ENCODE measurements around the gene DPEP3. TPM values are rescaled to one million over a fixed set of nuclear protein-coding genes. Genes with fewer than 3 reads are reported as not detected.

Gene DPEP3
- total RNA-seq, 1 donor from 2014 or later = not detected

GRCh38 chr16:67935101-67935401, 45.2 kb downstream of the DPEP3 start:
- H3K4me3 Mint-ChIP-seq = peak overlapping the region; percentile 100
- no peak for TF ChIP-seq CTCF (IDR thresholded peaks at IDR 0.05; ENCODE audit: unreplicated experiment)
- no peaks in the 10 kb centered on the region for H3K27me3 Mint-ChIP-seq (ENCODE audit: low read depth)
- no peaks in the 10 kb centered on the region for H3K9me3 Mint-ChIP-seq
- H3K36me3 Mint-ChIP-seq = no peaks in the 10 kb centered on the region
- DNase-seq (ENCODE audit: low spot score in 2 of 2, unreplicated experiment in 2 of 2) = no peak
- H3K4me1 Mint-ChIP-seq = peaks cover 20% of the 10 kb centered on the region
- H3K27ac Mint-ChIP-seq = peak overlapping the region; percentile 44

- peaks cover 20% of the 10 kb centered on the region for H3K4me1 Mint-ChIP-seq
- H3K27me3 Mint-ChIP-seq (ENCODE audit: low read depth) = no peaks in the 10 kb centered on the region
- no peak for DNase-seq (ENCODE audit: low spot score in 2 of 2, unreplicated experiment in 2 of 2)
These were observed 45.8 kb downstream of the DPEP3 start for GRCh38 chr16:67934306-67935100.

GRCh38 chr16:67933805-67934204, 46.5 kb downstream of the DPEP3 start:
- Mint-ChIP-seq H3K27me3 (ENCODE audit: low read depth) (no peaks in the 10 kb centered on the region), H3K4me3 (no peak overlapping the region), H3K4me1 (peaks cover 20% of the 10 kb centered on the region), H3K27ac (no peak overlapping the region), H3K9me3 (no peaks in the 10 kb centered on the region), H3K36me3 (no peaks in the 10 kb centered on the region)
- DNase-seq (ENCODE audit: low spot score in 2 of 2, unreplicated experiment in 2 of 2) = no peak
- no peak for TF ChIP-seq CTCF (IDR thresholded peaks at IDR 0.05; ENCODE audit: unreplicated experiment)

More at GRCh38 chr16:67934306-67935100, 45.8 kb downstream of the DPEP3 start:
- no peak for TF ChIP-seq CTCF (IDR thresholded peaks at IDR 0.05; ENCODE audit: unreplicated experiment)
- H3K9me3 Mint-ChIP-seq = no peaks in the 10 kb centered on the region
- no peaks in the 10 kb centered on the region for H3K36me3 Mint-ChIP-seq
- H3K27ac Mint-ChIP-seq = peak overlapping the region; percentile 44
- H3K4me3 Mint-ChIP-seq = peak overlapping the region; percentile 100

- no peaks in the 10 kb centered on the region for H3K9me3 Mint-ChIP-seq
- H3K27me3 Mint-ChIP-seq (ENCODE audit: low read depth) = no peaks in the 10 kb centered on the region
- H3K4me3 Mint-ChIP-seq = no peak overlapping the region
- TF ChIP-seq CTCF (IDR thresholded peaks at IDR 0.05; ENCODE audit: unreplicated experiment) = no peak
- H3K4me1 Mint-ChIP-seq = peaks cover 19% of the 10 kb centered on the region
- DNase-seq (ENCODE audit: low spot score in 2 of 2, unreplicated experiment in 2 of 2) = no peak
- H3K27ac Mint-ChIP-seq = no peak overlapping the region
- peaks cover 2% of the 10 kb centered on the region for H3K36me3 Mint-ChIP-seq
These were observed 47.8 kb downstream of the DPEP3 start for GRCh38 chr16:67932462-67932840.

- H3K4me3 Mint-ChIP-seq = no peak within 1 kb of the TSS
- H3K9me3 Mint-ChIP-seq = no peaks in the 10 kb centered on the region
- peaks cover 2% of the 10 kb centered on the region for H3K36me3 Mint-ChIP-seq
- H3K27me3 Mint-ChIP-seq (ENCODE audit: low read depth) = no peaks in the 10 kb centered on the region
- no peak within 1 kb of the TSS for H3K27ac Mint-ChIP-seq
- peaks cover 14% of the 10 kb centered on the region for H3K4me1 Mint-ChIP-seq
- no peak for DNase-seq (ENCODE audit: low spot score in 2 of 2, unreplicated experiment in 2 of 2)
- TF ChIP-seq CTCF (IDR thresholded peaks at IDR 0.05; ENCODE audit: unreplicated experiment) = no peak
These were observed 48.4 kb downstream of the DPEP3 start, which contains the start of gene CTRL for GRCh38 chr16:67931712-67932461. Gene CTRL, minus strand, starts transcription at chr16:67931862. Its CDS starts 10 bp downstream, at chr16:67931852.
